ENCODE results near the gene RXRA. TPM values are rescaled to one million over a fixed set of nuclear protein-coding genes. Genes with fewer than 3 reads are reported as not detected.

The RXRA gene
- total and polyA plus RNA-seq, 5 donors from 2014 or later, result 0.29 to 13.6 (median 1.4) TPM

- H3K27me3 ChIP-seq (ENCODE audit: control insufficient read depth, insufficient read depth, low read length), result no peaks in the 10 kb centered on the region
- H3K27ac ChIP-seq (ENCODE audit: insufficient read depth, low read length, poor library complexity, severe bottlenecking), result no peak overlapping the region
- peaks cover 10% of the 10 kb centered on the region for H3K4me1 ChIP-seq (ENCODE audit: control insufficient read depth, insufficient read depth, low read length, poor library complexity, severe bottlenecking)
- no peak overlapping the region for H3K4me3 ChIP-seq (ENCODE audit: low read depth, low read length)
- DNase-seq (no peak), ATAC-seq (ENCODE audit: low read depth in 2 of 2) (no peak)
- Mint-ChIP-seq H3K9me3 (no peaks in the 10 kb centered on the region), H3K27me3 (peaks cover 11% of the 10 kb centered on the region), H3K27ac (no peak overlapping the region), H3K4me3 (peak overlapping the region in 1 of 4 donors; percentile 76), H3K36me3 (no peaks in the 10 kb centered on the region), H3K4me1 (peaks cover 0 to 8% (median under 1%) of the 10 kb centered on the region in 4 donors)
- no peaks in the 10 kb centered on the region for H3K36me3 ChIP-seq (ENCODE audit: control insufficient read depth, insufficient read depth, low read length)
- H3K9me3 ChIP-seq (ENCODE audit: control insufficient read depth in 2 of 2, low read length in 2 of 2), result no peaks in the 10 kb centered on the region
Observed at GRCh38 chr9:134329886-134330285, 3.6 kb downstream of the RXRA start.

- ATAC-seq (ENCODE audit: low read depth in 2 of 2) (no peak), DNase-seq (no peak)
- H3K4me3 Mint-ChIP-seq, result peak overlapping the region in 2 of 4 donors; percentile 76 to 78
- H3K36me3 ChIP-seq (ENCODE audit: control insufficient read depth, insufficient read depth, low read length), result no peaks in the 10 kb centered on the region
- H3K4me1 ChIP-seq (ENCODE audit: control insufficient read depth, insufficient read depth, low read length, poor library complexity, severe bottlenecking), result peaks cover 8% of the 10 kb centered on the region
- no peak overlapping the region for H3K4me3 ChIP-seq (ENCODE audit: low read depth, low read length)
- H3K36me3 Mint-ChIP-seq, result no peaks in the 10 kb centered on the region
- H3K27me3 Mint-ChIP-seq, result peaks cover 11% of the 10 kb centered on the region
- H3K4me1 Mint-ChIP-seq, result peaks cover 0 to 8% (median under 1%) of the 10 kb centered on the region in 4 donors
- H3K9me3 Mint-ChIP-seq, result no peaks in the 10 kb centered on the region
- no peaks in the 10 kb centered on the region for H3K9me3 ChIP-seq (ENCODE audit: control insufficient read depth in 2 of 2, low read length in 2 of 2)
- no peaks in the 10 kb centered on the region for H3K27me3 ChIP-seq (ENCODE audit: control insufficient read depth, insufficient read depth, low read length)
- H3K27ac ChIP-seq (ENCODE audit: insufficient read depth, low read length, poor library complexity, severe bottlenecking), result no peak overlapping the region
- H3K27ac Mint-ChIP-seq, result peak overlapping the region in 1 of 3 donors; percentile 49
Observed at GRCh38 chr9:134330590-134330989, 4.3 kb downstream of the RXRA start.

GRCh38 chr9:134331186-134332025 lies 5.2 kb downstream of the RXRA start:
- Mint-ChIP-seq H3K9me3 (no peaks in the 10 kb centered on the region), H3K4me1 (peaks cover 0 to 8% (median under 1%) of the 10 kb centered on the region in 4 donors)
- ATAC-seq (ENCODE audit: low read depth in 2 of 2), result no peak

GRCh38 chr9:134332266-134332665 lies 6.0 kb downstream of the RXRA start:
- Mint-ChIP-seq H3K27me3 (peaks cover 10% of the 10 kb centered on the region), H3K36me3 (no peaks in the 10 kb centered on the region), H3K4me3 (no peak overlapping the region), H3K27ac (no peak overlapping the region), H3K4me1 (peaks cover 0 to 5% (median under 1%) of the 10 kb centered on the region in 4 donors), H3K9me3 (no peaks in the 10 kb centered on the region)
- ATAC-seq (ENCODE audit: low read depth in 2 of 2), result no peak
- no peak overlapping the region for H3K4me3 ChIP-seq (ENCODE audit: low read depth, low read length)
- H3K27ac ChIP-seq (ENCODE audit: insufficient read depth, low read length, poor library complexity, severe bottlenecking), result no peak overlapping the region
- no peaks in the 10 kb centered on the region for H3K27me3 ChIP-seq (ENCODE audit: control insufficient read depth, insufficient read depth, low read length)
- peaks cover 3% of the 10 kb centered on the region for H3K4me1 ChIP-seq (ENCODE audit: control insufficient read depth, insufficient read depth, low read length, poor library complexity, severe bottlenecking)
- no peak for DNase-seq
- H3K9me3 ChIP-seq (ENCODE audit: control insufficient read depth in 2 of 2, low read length in 2 of 2), result no peaks in the 10 kb centered on the region
- H3K36me3 ChIP-seq (ENCODE audit: control insufficient read depth, insufficient read depth, low read length), result no peaks in the 10 kb centered on the region

More at GRCh38 chr9:134331186-134332025, 5.2 kb downstream of the RXRA start:
- Histone ChIP-seq H3K27ac (ENCODE audit: insufficient read depth, low read length, poor library complexity, severe bottlenecking) (no peak overlapping the region), H3K9me3 (ENCODE audit: control insufficient read depth in 2 of 2, low read length in 2 of 2) (no peaks in the 10 kb centered on the region), H3K27me3 (ENCODE audit: control insufficient read depth, insufficient read depth, low read length) (no peaks in the 10 kb centered on the region), H3K4me1 (ENCODE audit: control insufficient read depth, insufficient read depth, low read length, poor library complexity, severe bottlenecking) (peaks cover 8% of the 10 kb centered on the region), H3K4me3 (ENCODE audit: low read depth, low read length) (no peak overlapping the region), H3K36me3 (ENCODE audit: control insufficient read depth, insufficient read depth, low read length) (no peaks in the 10 kb centered on the region)
- Mint-ChIP-seq H3K27ac (no peak overlapping the region), H3K36me3 (no peaks in the 10 kb centered on the region), H3K4me3 (no peak overlapping the region), H3K27me3 (peaks cover 11% of the 10 kb centered on the region)
- DNase-seq, result no peak

- no peak overlapping the region for H3K4me3 Mint-ChIP-seq
- H3K9me3 Mint-ChIP-seq, result no peaks in the 10 kb centered on the region
- DNase-seq (no peak), ATAC-seq (ENCODE audit: low read depth in 2 of 2) (no peak)
- no peak overlapping the region for H3K27ac Mint-ChIP-seq
- H3K27ac ChIP-seq (ENCODE audit: insufficient read depth, low read length, poor library complexity, severe bottlenecking), result no peak overlapping the region
- no peak overlapping the region for H3K4me3 ChIP-seq (ENCODE audit: low read depth, low read length)
- no peaks in the 10 kb centered on the region for H3K36me3 ChIP-seq (ENCODE audit: control insufficient read depth, insufficient read depth, low read length)
- H3K27me3 ChIP-seq (ENCODE audit: control insufficient read depth, insufficient read depth, low read length), result no peaks in the 10 kb centered on the region
- no peaks in the 10 kb centered on the region for H3K9me3 ChIP-seq (ENCODE audit: control insufficient read depth in 2 of 2, low read length in 2 of 2)
- H3K27me3 Mint-ChIP-seq, result peaks cover 6% of the 10 kb centered on the region
- peaks cover 0 to 4% (median under 1%) of the 10 kb centered on the region in 4 donors for H3K4me1 Mint-ChIP-seq
- H3K36me3 Mint-ChIP-seq, result no peaks in the 10 kb centered on the region
- no peaks in the 10 kb centered on the region for H3K4me1 ChIP-seq (ENCODE audit: control insufficient read depth, insufficient read depth, low read length, poor library complexity, severe bottlenecking)
Observed at GRCh38 chr9:134332841-134333233, 6.6 kb downstream of the RXRA start.

- no peaks in the 10 kb centered on the region for H3K4me1 ChIP-seq (ENCODE audit: control insufficient read depth, insufficient read depth, low read length, poor library complexity, severe bottlenecking)
- Mint-ChIP-seq H3K27ac (no peak overlapping the region), H3K9me3 (no peaks in the 10 kb centered on the region), H3K36me3 (no peaks in the 10 kb centered on the region), H3K27me3 (peaks cover 1% of the 10 kb centered on the region), H3K4me3 (no peak overlapping the region), H3K4me1 (peaks cover 0 to 4% (median under 1%) of the 10 kb centered on the region in 4 donors)
- no peak overlapping the region for H3K27ac ChIP-seq (ENCODE audit: insufficient read depth, low read length, poor library complexity, severe bottlenecking)
- no peak overlapping the region for H3K4me3 ChIP-seq (ENCODE audit: low read depth, low read length)
- ATAC-seq (ENCODE audit: low read depth in 2 of 2) (no peak), DNase-seq (no peak)
- no peaks in the 10 kb centered on the region for H3K9me3 ChIP-seq (ENCODE audit: control insufficient read depth in 2 of 2, low read length in 2 of 2)
- H3K36me3 ChIP-seq (ENCODE audit: control insufficient read depth, insufficient read depth, low read length), result no peaks in the 10 kb centered on the region
- H3K27me3 ChIP-seq (ENCODE audit: control insufficient read depth, insufficient read depth, low read length), result no peaks in the 10 kb centered on the region
Observed at GRCh38 chr9:134333234-134333873, 7.1 kb downstream of the RXRA start.

- Mint-ChIP-seq H3K9me3 (no peaks in the 10 kb centered on the region), H3K4me1 (peaks cover 0 to 4% (median under 1%) of the 10 kb centered on the region in 4 donors), H3K4me3 (no peak overlapping the region), H3K27ac (no peak overlapping the region), H3K36me3 (no peaks in the 10 kb centered on the region), H3K27me3 (no peaks in the 10 kb centered on the region)
- DNase-seq (no peak), ATAC-seq (ENCODE audit: low read depth in 2 of 2) (no peak)
- H3K36me3 ChIP-seq (ENCODE audit: control insufficient read depth, insufficient read depth, low read length), result no peaks in the 10 kb centered on the region
- no peaks in the 10 kb centered on the region for H3K4me1 ChIP-seq (ENCODE audit: control insufficient read depth, insufficient read depth, low read length, poor library complexity, severe bottlenecking)
- H3K9me3 ChIP-seq (ENCODE audit: control insufficient read depth in 2 of 2, low read length in 2 of 2), result no peaks in the 10 kb centered on the region
- no peaks in the 10 kb centered on the region for H3K27me3 ChIP-seq (ENCODE audit: control insufficient read depth, insufficient read depth, low read length)
- H3K4me3 ChIP-seq (ENCODE audit: low read depth, low read length), result no peak overlapping the region
- H3K27ac ChIP-seq (ENCODE audit: insufficient read depth, low read length, poor library complexity, severe bottlenecking), result no peak overlapping the region
Observed at GRCh38 chr9:134333874-134334581, 7.8 kb downstream of the RXRA start.

Data from CD4-positive, CD25-positive, alpha-beta regulatory T cell (primary cell).